ENCODE results near the gene NPPB. TPM values are rescaled to one million over a fixed set of nuclear protein-coding genes. Genes with fewer than 3 reads are reported as not detected.

NPPB gene
- total and polyA plus RNA-seq, 2 donors from 2014 or later: not detected

GRCh38 chr1:11858968-11859871 is 475 bp upstream of the NPPB start:
- Histone ChIP-seq H3K27ac (ENCODE audit: low read depth in 2 of 2, low read length in 2 of 2) (no peak overlapping the region), H3K4me3 (ENCODE audit: low read length in 3 of 3) (no peak overlapping the region), H3K4me1 (ENCODE audit: control insufficient read depth in 2 of 3, insufficient read depth in 2 of 3, low read depth in 1 of 3, low read length in 3 of 3) (no peaks in the 10 kb centered on the region), H3K27me3 (ENCODE audit: control insufficient read depth, insufficient read depth, low read length) (peaks cover 4% of the 10 kb centered on the region), H3K36me3 (ENCODE audit: control insufficient read depth in 2 of 3, insufficient read depth in 3 of 3, low read length in 3 of 3) (no peaks in the 10 kb centered on the region), H3K9me3 (ENCODE audit: control insufficient read depth in 2 of 3, insufficient read depth in 1 of 3, low read length in 3 of 3) (no peaks in the 10 kb centered on the region), H3K9ac (ENCODE audit: low read length in 3 of 3) (no peak overlapping the region)
- peak; percentile 52 to 92 (median 89) for DNase-seq
- intact Hi-C loops (cut with DNase I): no loop called here
- FAIRE-seq: no peak
- no peak for TF ChIP-seq CTCF (IDR thresholded peaks at IDR 0.05; ENCODE audit: borderline replicate concordance, extremely low read depth, insufficient read depth)

- no peak for TF ChIP-seq CTCF (IDR thresholded peaks at IDR 0.05; ENCODE audit: borderline replicate concordance, extremely low read depth, insufficient read depth)
- no peaks in the 10 kb centered on the region for H3K4me1 ChIP-seq (ENCODE audit: control insufficient read depth in 2 of 3, insufficient read depth in 2 of 3, low read depth in 1 of 3, low read length in 3 of 3)
- no peak overlapping the region for H3K9ac ChIP-seq (ENCODE audit: low read length in 3 of 3)
- H3K36me3 ChIP-seq (ENCODE audit: control insufficient read depth in 2 of 3, insufficient read depth in 3 of 3, low read length in 3 of 3): no peaks in the 10 kb centered on the region
- H3K27me3 ChIP-seq (ENCODE audit: control insufficient read depth, insufficient read depth, low read length): peaks cover 4% of the 10 kb centered on the region
- no peak overlapping the region for H3K27ac ChIP-seq (ENCODE audit: low read depth in 2 of 2, low read length in 2 of 2)
- no peak overlapping the region for H3K4me3 ChIP-seq (ENCODE audit: low read length in 3 of 3)
- no peak for FAIRE-seq
- DNase-seq: peak in 1 of 5 donors; percentile 51
- intact Hi-C loops (cut with DNase I): no loop called here
- no peaks in the 10 kb centered on the region for H3K9me3 ChIP-seq (ENCODE audit: control insufficient read depth in 2 of 3, insufficient read depth in 1 of 3, low read length in 3 of 3)
Observed at GRCh38 chr1:11858158-11858557, 587 bp downstream of the NPPB start.

- DNase-seq (no peak), FAIRE-seq (no peak)
- Histone ChIP-seq H3K36me3 (ENCODE audit: control insufficient read depth in 2 of 3, insufficient read depth in 3 of 3, low read length in 3 of 3) (no peaks in the 10 kb centered on the region), H3K9me3 (ENCODE audit: control insufficient read depth in 2 of 3, insufficient read depth in 1 of 3, low read length in 3 of 3) (no peaks in the 10 kb centered on the region), H3K4me3 (ENCODE audit: low read length in 3 of 3) (no peak overlapping the region), H3K27me3 (ENCODE audit: control insufficient read depth, insufficient read depth, low read length) (peaks cover 4% of the 10 kb centered on the region), H3K4me1 (ENCODE audit: control insufficient read depth in 2 of 3, insufficient read depth in 2 of 3, low read depth in 1 of 3, low read length in 3 of 3) (no peaks in the 10 kb centered on the region), H3K27ac (ENCODE audit: low read depth in 2 of 2, low read length in 2 of 2) (no peak overlapping the region), H3K9ac (ENCODE audit: low read length in 3 of 3) (no peak overlapping the region)
- TF ChIP-seq CTCF (IDR thresholded peaks at IDR 0.05; ENCODE audit: borderline replicate concordance, extremely low read depth, insufficient read depth): no peak
- intact Hi-C loops (cut with DNase I): no loop called here
Observed at GRCh38 chr1:11857164-11857851, 1.4 kb downstream of the NPPB start.

All from kidney (tissue), 14 donors.